IPS-20b (cell line): ENCODE measurements around the gene SEC22C.

Experiments used
- H3K27ac ChIP-seq: one replicate; pipeline ENCODE4 v1.5.1; 2013; ENCODE audit warnings: low read length
- H3K27me3 ChIP-seq: 2 replicates; pipeline ENCODE4 v1.6.1; 2013; ENCODE audit warnings: mild to moderate bottlenecking, low read length, inconsistent platforms; ENCODE audit not compliant: insufficient read depth
- H3K36me3 ChIP-seq: 2 replicates; pipeline ENCODE4 v1.6.1; 2013; ENCODE audit warnings: low read depth, mild to moderate bottlenecking, inconsistent platforms, low read length, moderate library complexity; ENCODE audit not compliant: insufficient read depth
- H3K4me1 ChIP-seq: 2 replicates; pipeline ENCODE4 v1.6.1; 2013; ENCODE audit warnings: mild to moderate bottlenecking, control low read depth, inconsistent platforms, low read length, moderate library complexity; ENCODE audit not compliant: insufficient read depth
- H3K4me3 ChIP-seq: 2 replicates; pipeline ENCODE4 v1.5.1; 2013; ENCODE audit warnings: mild to moderate bottlenecking, low read length, inconsistent platforms
- H3K9ac ChIP-seq: 2 replicates; pipeline ENCODE4 v1.6.1; 2013; ENCODE audit warnings: low read depth, mild to moderate bottlenecking, inconsistent platforms, low read length, moderate library complexity
- H3K9me3 ChIP-seq: 2 replicates; pipeline ENCODE4 v1.6.1; 2013; ENCODE audit warnings: mild to moderate bottlenecking, low read depth, low read length, inconsistent platforms; ENCODE audit not compliant: insufficient read depth

Gene SEC22C

DNA sequence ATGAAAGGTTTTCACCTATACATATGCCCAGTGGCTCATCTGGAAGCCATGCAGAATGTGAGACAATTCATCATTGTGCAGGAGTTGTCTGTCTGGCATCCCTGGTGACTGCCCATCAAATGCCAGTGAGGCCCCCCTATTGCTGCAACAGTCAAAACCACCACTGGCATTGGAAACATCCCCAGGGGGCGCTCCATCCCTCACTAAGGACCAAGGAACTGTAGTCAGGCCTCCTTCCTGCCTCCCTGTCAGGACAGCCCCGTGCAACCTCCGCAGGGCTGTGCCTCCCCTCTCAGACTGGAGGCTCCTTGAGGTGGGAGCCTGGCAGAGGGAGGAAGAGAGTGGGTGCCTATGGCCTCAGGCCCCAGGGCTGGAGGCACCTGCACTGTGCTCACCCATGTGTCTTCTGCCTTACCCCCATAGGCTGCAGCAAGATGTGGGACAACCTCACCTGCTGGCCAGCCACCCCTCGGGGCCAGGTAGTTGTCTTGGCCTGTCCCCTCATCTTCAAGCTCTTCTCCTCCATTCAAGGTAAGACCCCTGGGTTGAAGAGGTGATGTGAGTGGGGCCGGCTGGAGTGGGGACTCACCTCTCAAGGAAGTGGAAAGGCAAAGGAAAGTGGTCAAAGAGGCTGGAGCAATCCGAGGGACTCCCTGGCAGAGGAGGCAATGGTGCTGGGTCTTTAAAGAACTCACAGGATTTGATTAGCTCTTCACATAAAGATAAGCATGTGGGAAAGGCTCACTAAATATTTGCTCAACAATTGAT is 62.8 kb downstream of the SEC22C start:
- no peaks in the 10 kb centered on the region for H3K4me1 ChIP-seq
- no peaks in the 10 kb centered on the region for H3K36me3 ChIP-seq
- H3K27me3 ChIP-seq, result no peaks in the 10 kb centered on the region
- no peak overlapping the region for H3K27ac ChIP-seq
- no peak overlapping the region for H3K4me3 ChIP-seq
- H3K9me3 ChIP-seq, result no peaks in the 10 kb centered on the region
- no peak overlapping the region for H3K9ac ChIP-seq

- Histone ChIP-seq H3K4me3 (no peak overlapping the region), H3K27me3 (no peaks in the 10 kb centered on the region), H3K9me3 (no peaks in the 10 kb centered on the region), H3K36me3 (no peaks in the 10 kb centered on the region), H3K9ac (no peak overlapping the region), H3K4me1 (no peaks in the 10 kb centered on the region), H3K27ac (no peak overlapping the region)
These were observed 64.7 kb downstream of the SEC22C start for GRCh38 chr3:42517117-42517516.

- Histone ChIP-seq H3K27ac (no peak overlapping the region), H3K4me1 (no peaks in the 10 kb centered on the region), H3K9me3 (no peaks in the 10 kb centered on the region), H3K36me3 (no peaks in the 10 kb centered on the region), H3K4me3 (no peak overlapping the region), H3K27me3 (no peaks in the 10 kb centered on the region), H3K9ac (no peak overlapping the region)
These were observed 65.3 kb downstream of the SEC22C start for GRCh38 chr3:42516443-42516842.

DNA sequence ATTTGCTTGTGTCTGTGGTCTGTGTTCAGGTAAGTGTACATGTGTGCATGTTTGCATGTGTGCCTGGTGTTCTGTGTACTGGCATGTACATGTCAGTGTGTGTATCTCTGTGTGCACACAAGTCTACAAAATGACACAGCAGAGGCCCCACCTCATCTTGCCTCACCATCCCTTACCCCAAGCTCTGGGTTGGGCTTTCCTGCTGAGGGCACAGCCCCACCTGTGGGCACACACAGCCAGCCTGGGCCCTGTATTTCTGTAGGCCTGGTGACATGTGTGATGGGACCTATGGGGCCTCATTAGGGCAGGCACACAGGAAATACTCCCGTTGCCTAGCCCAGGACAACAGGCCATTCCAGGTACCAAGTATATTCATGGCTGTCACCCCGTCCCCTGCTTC is 65.8 kb downstream of the SEC22C start:
- H3K9me3 ChIP-seq, result no peaks in the 10 kb centered on the region
- H3K4me1 ChIP-seq, result no peaks in the 10 kb centered on the region
- no peak overlapping the region for H3K9ac ChIP-seq
- H3K27me3 ChIP-seq, result no peaks in the 10 kb centered on the region
- H3K36me3 ChIP-seq, result no peaks in the 10 kb centered on the region
- no peak overlapping the region for H3K27ac ChIP-seq
- no peak overlapping the region for H3K4me3 ChIP-seq

- Histone ChIP-seq H3K4me3 (no peak overlapping the region), H3K27me3 (no peaks in the 10 kb centered on the region), H3K27ac (no peak overlapping the region), H3K9me3 (no peaks in the 10 kb centered on the region), H3K36me3 (no peaks in the 10 kb centered on the region), H3K9ac (no peak overlapping the region), H3K4me1 (no peaks in the 10 kb centered on the region)
These were observed 66.3 kb downstream of the SEC22C start for GRCh38 chr3:42515391-42515916.

DNA sequence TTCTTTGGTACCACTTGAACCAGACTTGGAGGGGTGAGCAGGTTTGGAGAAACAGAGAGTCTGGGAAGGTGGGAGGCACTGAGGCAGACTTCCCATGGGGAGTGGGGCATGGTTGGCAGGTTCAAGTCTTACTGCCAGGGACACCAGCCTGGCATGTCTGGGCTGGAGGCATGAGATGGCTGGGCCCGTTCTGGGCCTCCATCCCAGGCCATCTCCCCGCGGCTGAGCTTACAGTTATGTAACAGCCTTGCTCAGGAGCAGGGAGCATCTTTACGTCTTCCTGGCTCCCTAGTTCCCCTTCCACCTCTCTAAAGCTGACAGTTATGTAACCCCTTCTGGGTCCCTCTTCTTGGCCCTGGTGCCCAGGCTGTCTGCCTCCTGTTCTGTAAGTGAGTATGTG is 66.9 kb downstream of the SEC22C start:
- H3K27ac ChIP-seq, result no peak overlapping the region
- H3K4me3 ChIP-seq, result no peak overlapping the region
- no peaks in the 10 kb centered on the region for H3K4me1 ChIP-seq
- H3K9ac ChIP-seq, result no peak overlapping the region
- H3K36me3 ChIP-seq, result no peaks in the 10 kb centered on the region
- no peaks in the 10 kb centered on the region for H3K27me3 ChIP-seq
- no peaks in the 10 kb centered on the region for H3K9me3 ChIP-seq

GRCh38 chr3:42513521-42513920 is 68.2 kb downstream of the SEC22C start:
- no peaks in the 10 kb centered on the region for H3K36me3 ChIP-seq
- no peaks in the 10 kb centered on the region for H3K27me3 ChIP-seq
- no peaks in the 10 kb centered on the region for H3K4me1 ChIP-seq
- H3K9me3 ChIP-seq, result no peaks in the 10 kb centered on the region
- H3K4me3 ChIP-seq, result no peak overlapping the region
- no peak overlapping the region for H3K27ac ChIP-seq
- H3K9ac ChIP-seq, result no peak overlapping the region

DNA sequence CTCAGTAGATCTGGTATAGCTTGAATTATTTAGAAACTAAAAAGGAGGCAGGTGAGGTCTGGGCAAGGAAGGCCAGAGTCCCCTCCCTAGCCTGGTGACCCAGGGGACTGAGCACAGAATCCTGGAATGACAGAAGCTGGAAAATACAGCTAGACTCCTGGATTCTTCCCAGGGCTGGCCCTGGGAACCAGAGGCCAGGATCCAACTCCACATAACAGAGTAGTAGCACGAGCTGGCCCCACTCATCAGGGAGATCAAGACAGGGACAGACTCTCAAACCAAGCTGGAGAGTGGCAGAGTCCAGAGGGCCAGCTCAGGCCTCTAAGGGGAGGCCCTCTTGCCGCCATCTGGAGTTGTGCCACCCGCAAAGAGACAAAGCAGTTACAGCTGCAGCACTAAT is 68.6 kb downstream of the SEC22C start:
- Histone ChIP-seq H3K9me3 (no peaks in the 10 kb centered on the region), H3K4me1 (no peaks in the 10 kb centered on the region), H3K36me3 (no peaks in the 10 kb centered on the region), H3K9ac (no peak overlapping the region), H3K27ac (no peak overlapping the region), H3K4me3 (no peak overlapping the region), H3K27me3 (no peaks in the 10 kb centered on the region)

- no peak overlapping the region for H3K9ac ChIP-seq
These were observed 70.0 kb downstream of the SEC22C start for GRCh38 chr3:42511736-42512135.

DNA sequence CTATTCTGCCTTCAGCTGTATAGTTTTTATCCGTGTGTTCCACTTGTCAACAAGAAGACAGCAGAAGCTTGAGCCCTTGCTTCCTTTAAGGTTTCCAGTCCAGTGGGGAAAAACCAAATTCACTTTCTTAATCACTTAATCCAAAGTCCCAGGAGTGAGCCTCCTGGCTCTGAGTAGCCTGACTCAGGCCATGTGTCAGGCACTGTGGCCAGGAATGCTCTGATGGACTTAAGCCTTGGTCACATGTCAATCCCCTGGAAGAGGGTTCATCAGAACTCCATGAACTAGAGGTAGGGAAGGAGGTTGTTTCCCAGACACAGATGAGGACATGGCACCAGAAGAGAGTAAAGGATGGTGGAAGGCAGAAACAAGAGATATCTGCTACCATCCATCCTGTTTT is 70.6 kb downstream of the SEC22C start:
- Histone ChIP-seq H3K27me3 (no peaks in the 10 kb centered on the region), H3K9ac (no peak overlapping the region)

More at GRCh38 chr3:42511736-42512135, 70.0 kb downstream of the SEC22C start:
- Histone ChIP-seq H3K4me3 (no peak overlapping the region), H3K27me3 (no peaks in the 10 kb centered on the region), H3K27ac (no peak overlapping the region), H3K9me3 (no peaks in the 10 kb centered on the region), H3K36me3 (no peaks in the 10 kb centered on the region), H3K4me1 (peaks cover 9% of the 10 kb centered on the region; the same call in 1 of the 2 replicates)

DNA sequence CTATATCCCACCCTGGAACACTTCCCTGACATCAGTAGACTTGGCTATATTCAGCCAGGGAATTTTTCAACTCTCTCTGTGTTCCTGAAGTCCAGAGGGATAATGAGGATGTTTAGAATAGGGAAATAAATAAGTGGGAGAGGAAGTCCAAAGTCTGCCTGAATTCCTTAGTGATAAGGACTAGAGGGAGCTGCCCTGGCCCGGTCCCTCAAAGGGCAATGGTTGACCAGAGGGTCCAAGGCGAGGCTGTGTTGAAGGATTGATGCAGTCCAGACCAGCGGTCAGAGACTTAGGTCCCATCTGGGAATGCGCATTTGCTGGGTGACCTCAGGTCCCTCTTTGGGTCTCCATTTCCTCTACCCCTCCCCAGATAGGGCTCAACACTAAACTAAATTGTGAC is 71.4 kb downstream of the SEC22C start:
- no peak overlapping the region for H3K9ac ChIP-seq
- no peak overlapping the region for H3K27ac ChIP-seq
- no peaks in the 10 kb centered on the region for H3K9me3 ChIP-seq
- H3K4me3 ChIP-seq, result no peak overlapping the region
- H3K27me3 ChIP-seq, result no peaks in the 10 kb centered on the region
- peaks cover 9% of the 10 kb centered on the region; the same call in 1 of the 2 replicates for H3K4me1 ChIP-seq
- H3K36me3 ChIP-seq, result no peaks in the 10 kb centered on the region

More for the DNA sequence above, 70.6 kb downstream of the SEC22C start:
- peaks cover 9% of the 10 kb centered on the region; the same call in 1 of the 2 replicates for H3K4me1 ChIP-seq
- no peaks in the 10 kb centered on the region for H3K9me3 ChIP-seq
- no peak overlapping the region for H3K27ac ChIP-seq
- no peak overlapping the region for H3K4me3 ChIP-seq
- H3K36me3 ChIP-seq, result no peaks in the 10 kb centered on the region

- no peaks in the 10 kb centered on the region for H3K9me3 ChIP-seq
- H3K9ac ChIP-seq, result no peak overlapping the region
- H3K36me3 ChIP-seq, result no peaks in the 10 kb centered on the region
- H3K27me3 ChIP-seq, result peaks cover 1% of the 10 kb centered on the region; the same call in 1 of the 2 replicates
- peaks cover 9% of the 10 kb centered on the region; the same call in 1 of the 2 replicates for H3K4me1 ChIP-seq
- no peak overlapping the region for H3K27ac ChIP-seq
- no peak overlapping the region for H3K4me3 ChIP-seq
These were observed 72.7 kb downstream of the SEC22C start for GRCh38 chr3:42509111-42509510.
